ENCODE measurements around the gene FADS2.

DNA sequence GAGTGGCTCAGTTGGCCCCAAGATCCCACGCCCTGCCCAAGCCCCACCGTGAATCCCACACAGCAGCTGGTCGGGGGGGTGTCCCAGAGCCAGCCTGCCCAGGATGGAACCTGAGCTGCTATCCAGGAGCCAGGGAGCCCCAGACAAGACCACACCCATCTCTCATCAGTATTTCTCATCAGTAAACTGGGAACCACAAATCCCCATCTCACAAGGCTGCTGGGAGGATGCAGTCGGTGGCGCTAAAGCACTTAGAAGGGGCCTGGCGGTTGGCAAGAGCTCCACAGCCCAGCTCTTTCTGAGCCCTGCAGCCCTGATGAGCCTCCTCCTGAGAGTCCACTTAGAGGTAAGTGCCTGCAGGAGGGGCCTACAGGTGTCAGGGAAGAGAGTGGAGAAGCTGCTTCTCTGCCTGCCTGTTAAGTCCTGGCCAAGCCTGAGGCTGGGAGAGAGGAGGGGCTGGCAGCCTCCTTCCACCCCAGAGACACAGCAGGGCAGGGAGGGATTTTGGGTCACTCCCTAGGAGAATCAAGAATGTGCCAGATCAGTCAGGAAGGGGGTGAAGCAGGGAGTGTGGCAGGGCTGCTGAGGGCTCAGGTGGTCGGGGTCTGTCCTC is 57.2 kb downstream of the FADS2 start:
- no peak for TF ChIP-seq POLR2A (IDR thresholded peaks at IDR 0.05; ENCODE audit: low read depth, low read length)
- no peak for TF ChIP-seq POLR2AphosphoS5 (IDR thresholded peaks at IDR 0.05; ENCODE audit: low read depth, low read length)

All from GM12892 (cell line).